HEK293 (cell line): ENCODE results near the gene AP3B1.

Experiments used
- KLF9 ChIP-seq: fragments of 450-650 bp; formaldehyde crosslinking; IDR thresholded peaks from 2 replicates; pipeline ENCODE4 v1.5.1; 2016; ENCODE audit warnings: missing biosample characterization, missing genetic modification characterization, low read depth
- SP2 ChIP-seq: fragments of 450-650 bp; formaldehyde crosslinking; IDR thresholded peaks from 2 replicates; pipeline ENCODE4 v1.5.1; 2016; ENCODE audit warnings: missing biosample characterization, missing genetic modification characterization
- TCF7L2 ChIP-seq: IDR thresholded peaks from 2 replicates; pipeline ENCODE4 v1.6.1; 2011; ENCODE audit warnings: low read depth, mild to moderate bottlenecking, inconsistent platforms, low read length, moderate library complexity, borderline replicate concordance
- ZNF169 ChIP-seq: fragments of 450-650 bp; formaldehyde crosslinking; IDR thresholded peaks from 2 replicates; pipeline ENCODE4 v1.5.1; 2016; ENCODE audit warnings: missing biosample characterization, missing genetic modification characterization
- ZNF214 ChIP-seq: fragments of 450-650 bp; formaldehyde crosslinking; IDR thresholded peaks from 2 replicates; pipeline ENCODE4 v1.5.1; 2017; ENCODE audit warnings: missing biosample characterization, mild to moderate bottlenecking, missing genetic modification characterization, borderline replicate concordance
- ZNF248 ChIP-seq: fragments of 450-650 bp; formaldehyde crosslinking; IDR thresholded peaks from 2 replicates; pipeline ENCODE4 v1.5.1; 2017; ENCODE audit warnings: missing biosample characterization, missing genetic modification characterization
- ZNF558 ChIP-seq: fragments of 450-650 bp; formaldehyde crosslinking; IDR thresholded peaks from 2 replicates; pipeline ENCODE4 v1.5.1; 2016; ENCODE audit warnings: missing biosample characterization, missing genetic modification characterization
- ZNF596 ChIP-seq: fragments of 450-650 bp; IDR thresholded peaks from 2 replicates; pipeline ENCODE4 v1.5.0; 2018; ENCODE audit warnings: missing biosample characterization, mild to moderate bottlenecking, missing genetic modification characterization, moderate library complexity
- ZSCAN30 ChIP-seq: fragments of 450-650 bp; IDR thresholded peaks from 2 replicates; pipeline ENCODE4 v1.5.1; 2018; ENCODE audit warnings: missing biosample characterization, mild to moderate bottlenecking, missing genetic modification characterization, moderate library complexity

DNA sequence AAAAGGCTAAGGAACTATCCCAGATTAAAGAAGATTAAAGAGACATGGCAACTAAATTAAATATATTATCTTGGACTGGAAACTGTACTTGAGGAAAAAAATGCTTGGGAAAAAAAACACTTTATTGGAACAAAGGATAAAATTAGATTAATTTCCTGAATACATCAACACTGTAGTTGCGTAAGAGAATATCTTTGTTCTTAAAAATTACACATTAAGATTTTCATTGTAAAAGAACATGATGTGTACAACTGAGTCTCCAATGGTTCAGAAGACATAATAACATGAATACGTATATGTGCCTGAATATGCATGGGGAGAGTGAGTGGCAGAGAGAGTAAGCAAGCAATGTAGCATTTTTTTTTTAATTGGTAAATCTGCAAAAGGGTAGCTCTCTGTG, 2.8 kb downstream of the AP3B1 start:
- TF ChIP-seq SP2 (tag by site-specific recombination) (no peak), ZNF169 (tag by site-specific recombination) (no peak), ZNF596 (tag by site-specific recombination) (no peak), ZNF558 (tag by site-specific recombination) (no peak), KLF9 (tag by site-specific recombination) (no peak), ZNF248 (tag by site-specific recombination) (no peak), ZSCAN30 (tag by site-specific recombination) (no peak), TCF7L2 (no peak), ZNF214 (tag by site-specific recombination) (no peak)
